ENCODE data around the gene PIGB. TPM values are rescaled to one million over a fixed set of nuclear protein-coding genes. Genes with fewer than 3 reads are reported as not detected.

PIGB gene
- total and polyA plus RNA-seq, 2 of the 4 experiments (the other 2 are of a cell fraction): 9.2 to 11.8 TPM

- Histone ChIP-seq H4K91ac (ENCODE audit: insufficient read depth, low read depth, low read length) (no peak overlapping the region), H3K4ac (ENCODE audit: low read depth, low read length) (no peak overlapping the region), H2BK120ac (ENCODE audit: low read depth, low read length) (no peak overlapping the region), H2BK20ac (ENCODE audit: low read depth, low read length) (no peak overlapping the region), H3K27ac (ENCODE audit: insufficient read depth, low read length) (no peak overlapping the region), H3K56ac (ENCODE audit: extremely low read depth, insufficient read depth, low read length) (no peak overlapping the region), H2AK9ac (replicated peaks; ENCODE audit: low read depth, low read length, poor library complexity) (no peak overlapping the region), H3K14ac (replicated peaks; ENCODE audit: low read depth, low read length) (no peak overlapping the region), H3K23ac (ENCODE audit: low read depth, low read length) (no peak overlapping the region), H3K4me3 (ENCODE audit: insufficient read depth, low read depth, low read length) (no peak overlapping the region), H3K36me3 (ENCODE audit: control insufficient read depth, insufficient read depth, low read length) (no peaks in the 10 kb centered on the region), H3K27me3 (ENCODE audit: control insufficient read depth, insufficient read depth, low read length) (no peaks in the 10 kb centered on the region; the same call in 1 of the 2 replicates), H3K4me1 (ENCODE audit: control insufficient read depth, insufficient read depth, low read length) (peaks cover 5% of the 10 kb centered on the region), H4K8ac (ENCODE audit: low read depth in 2 of 2, low read length in 2 of 2) (no peak overlapping the region), H2BK5ac (ENCODE audit: low read depth, low read length, poor library complexity, severe bottlenecking) (no peak overlapping the region), H3K9me1 (ENCODE audit: insufficient read depth, low read length) (no peaks in the 10 kb centered on the region), H3K4me2 (ENCODE audit: low read depth, low read length) (no peak overlapping the region), H2AFZ (replicated peaks; ENCODE audit: low read length, poor library complexity) (no peak overlapping the region), H3K9me3 (ENCODE audit: control insufficient read depth, insufficient read depth, low read length) (no peaks in the 10 kb centered on the region), H4K20me1 (ENCODE audit: insufficient read depth, low read length) (no peaks in the 10 kb centered on the region), H3K18ac (ENCODE audit: low read depth, low read length) (no peak overlapping the region), H2BK15ac (ENCODE audit: low read depth, low read length) (no peak overlapping the region), H4K5ac (ENCODE audit: low read depth, low read length) (no peak overlapping the region), H2AK5ac (ENCODE audit: low read depth, low read length) (no peak overlapping the region), H3K9ac (ENCODE audit: low read depth, low read length) (no peak overlapping the region), H3K79me1 (ENCODE audit: low read depth in 1 of 2, low read length in 2 of 2) (no peaks in the 10 kb centered on the region)
- ChIA-PET POLR2A (ENCODE audit: unreplicated experiment) (no interaction called here), CTCF (interaction anchor here (1.3 kb wide), 1 partner anchor 49 kb away, joined by 9 read pairs; the partner anchor contains the start of genes CCPG1 and PIERCE2)
- dilution Hi-C loops (cut with HindIII; ENCODE audit: low sequenced_read_pairs, unreplicated experiment) (no loop called here), intact Hi-C loops (cut with micrococcal nuclease) (no loop called here), in situ Hi-C loops (cut with MboI; ENCODE audit: low sequenced_read_pairs) (no loop called here)
- BruUV-seq (replicated peaks): no TSS peak
- DNase-seq: no peak
- no peak for TF ChIP-seq BHLHE40 (IDR thresholded peaks at IDR 0.05; ENCODE audit: low read depth, low read length)
- no peak for TF ChIP-seq RAD21 (IDR thresholded peaks at IDR 0.05; ENCODE audit: low read length)
- TF ChIP-seq RFX5 (IDR thresholded peaks at IDR 0.05; ENCODE audit: low read depth, low read length): no peak
- no peak for TF ChIP-seq POLR2A (IDR thresholded peaks at IDR 0.05; ENCODE audit: low read depth, low read length)
- no peak for TF ChIP-seq CTCF (conservative IDR thresholded peaks at IDR 0.05; ENCODE audit: low read depth, low read length)
- no peak for TF ChIP-seq CHD1 (IDR thresholded peaks at IDR 0.05; ENCODE audit: low read depth, low read length)
- no peak for TF ChIP-seq FOS (IDR thresholded peaks at IDR 0.05; ENCODE audit: low read depth, low read length)
- no peak for TF ChIP-seq MAFK (IDR thresholded peaks at IDR 0.05; ENCODE audit: low read depth, low read length)
- no peak for TF ChIP-seq SMC3 (IDR thresholded peaks at IDR 0.05; ENCODE audit: low read depth, low read length)
- TF ChIP-seq NFE2L2 (IDR thresholded peaks at IDR 0.05; ENCODE audit: low read depth, low read length): no peak
- no peak for TF ChIP-seq RCOR1 (IDR thresholded peaks at IDR 0.05; ENCODE audit: insufficient replicate concordance, low read length)
- no peak for TF ChIP-seq MAZ (IDR thresholded peaks at IDR 0.05; ENCODE audit: borderline replicate concordance, low read depth, low read length)
- TF ChIP-seq, protein P1, sequence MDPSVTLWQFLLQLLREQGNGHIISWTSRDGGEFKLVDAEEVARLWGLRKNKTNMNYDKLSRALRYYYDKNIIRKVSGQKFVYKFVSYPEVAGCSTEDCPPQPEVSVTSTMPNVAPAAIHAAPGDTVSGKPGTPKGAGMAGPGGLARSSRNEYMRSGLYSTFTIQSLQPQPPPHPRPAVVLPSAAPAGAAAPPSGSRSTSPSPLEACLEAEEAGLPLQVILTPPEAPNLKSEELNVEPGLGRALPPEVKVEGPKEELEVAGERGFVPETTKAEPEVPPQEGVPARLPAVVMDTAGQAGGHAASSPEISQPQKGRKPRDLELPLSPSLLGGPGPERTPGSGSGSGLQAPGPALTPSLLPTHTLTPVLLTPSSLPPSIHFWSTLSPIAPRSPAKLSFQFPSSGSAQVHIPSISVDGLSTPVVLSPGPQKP (IDR thresholded peaks at IDR 0.05; ENCODE audit: borderline replicate concordance, low read depth, low read length): no peak
- TF ChIP-seq MXI1 (IDR thresholded peaks at IDR 0.05; ENCODE audit: borderline replicate concordance, low read depth, low read length): no peak
- TF ChIP-seq, protein P2, sequence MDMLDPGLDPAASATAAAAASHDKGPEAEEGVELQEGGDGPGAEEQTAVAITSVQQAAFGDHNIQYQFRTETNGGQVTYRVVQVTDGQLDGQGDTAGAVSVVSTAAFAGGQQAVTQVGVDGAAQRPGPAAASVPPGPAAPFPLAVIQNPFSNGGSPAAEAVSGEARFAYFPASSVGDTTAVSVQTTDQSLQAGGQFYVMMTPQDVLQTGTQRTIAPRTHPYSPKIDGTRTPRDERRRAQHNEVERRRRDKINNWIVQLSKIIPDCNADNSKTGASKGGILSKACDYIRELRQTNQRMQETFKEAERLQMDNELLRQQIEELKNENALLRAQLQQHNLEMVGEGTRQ (IDR thresholded peaks at IDR 0.05; ENCODE audit: low read depth, low read length): no peak
- no peak for TF ChIP-seq CEBPB (IDR thresholded peaks at IDR 0.05; ENCODE audit: low read depth, low read length)
- ATAC-seq (ENCODE audit: low read depth): no peak
These were observed 39.4 kb downstream of the PIGB start for GRCh38 chr15:55358471-55358870.

Measured in IMR-90 (cell line).